Osteocyte (in vitro differentiated cells): ENCODE results near the gene DSE. TPM values are rescaled to one million over a fixed set of nuclear protein-coding genes. Genes with fewer than 3 reads are reported as not detected.

Experiments used
- DNase-seq: peaks from one replicate; pipeline ENCODE4 v3.0.0; 2021; ENCODE audit warnings: mixed read lengths; ENCODE audit not compliant: unreplicated experiment; ENCODE audit errors: extremely low spot score
- H3K27ac Mint-ChIP-seq: one replicate; pipeline ENCODE4 v1.8.0; 2021; ENCODE audit warnings: mild to moderate bottlenecking, mixed read lengths; ENCODE audit not compliant: unreplicated experiment
- H3K27me3 Mint-ChIP-seq: one replicate; pipeline ENCODE4 v1.8.0; 2021; ENCODE audit warnings: mixed read lengths; ENCODE audit not compliant: unreplicated experiment
- H3K36me3 Mint-ChIP-seq: one replicate; pipeline ENCODE4 v1.8.0; 2021; ENCODE audit warnings: mixed read lengths; ENCODE audit not compliant: unreplicated experiment
- H3K4me1 Mint-ChIP-seq: one replicate; pipeline ENCODE4 v1.8.0; 2021; ENCODE audit warnings: mixed read lengths; ENCODE audit not compliant: unreplicated experiment
- H3K4me3 Mint-ChIP-seq: one replicate; pipeline ENCODE4 v1.8.0; 2021; ENCODE audit warnings: mild to moderate bottlenecking, moderate library complexity, mixed read lengths; ENCODE audit not compliant: unreplicated experiment
- H3K9me3 Mint-ChIP-seq: one replicate; pipeline ENCODE4 v1.8.0; 2021; ENCODE audit warnings: mixed read lengths; ENCODE audit not compliant: unreplicated experiment
- CTCF ChIP-seq: fragments of 200-600 bp; sonication (generic); IDR thresholded peaks from 2 replicates; pipeline ENCODE4 v1.5.0; 2021; ENCODE audit warnings: antibody characterized with exemption, mild to moderate bottlenecking, moderate library complexity
- total RNA-seq: library from RNA; stranded (reverse); gene quantifications from 2 replicates; pipeline ENCODE4 v1.2.1, GENCODE V29; 2021

DSE gene
- total RNA-seq, 1 donor from 2014 or later, result 67.1 TPM

GRCh38 chr6:116369540-116369939 is 1.2 kb upstream of the DSE start:
- TF ChIP-seq CTCF, result no peak
- H3K27me3 Mint-ChIP-seq, result no peaks in the 10 kb centered on the region
- peak overlapping the region; percentile 90 for H3K4me3 Mint-ChIP-seq
- H3K9me3 Mint-ChIP-seq, result no peaks in the 10 kb centered on the region
- H3K27ac Mint-ChIP-seq, result peak overlapping the region; percentile 97
- DNase-seq, result no peak
- H3K4me1 Mint-ChIP-seq, result peaks cover 38% of the 10 kb centered on the region
- no peaks in the 10 kb centered on the region for H3K36me3 Mint-ChIP-seq

GRCh38 chr6:116369964-116370759 is 585 bp upstream of the DSE start:
- DNase-seq, result no peak
- no peaks in the 10 kb centered on the region for H3K9me3 Mint-ChIP-seq
- no peaks in the 10 kb centered on the region for H3K36me3 Mint-ChIP-seq
- H3K27me3 Mint-ChIP-seq, result no peaks in the 10 kb centered on the region
- peaks cover 42% of the 10 kb centered on the region for H3K4me1 Mint-ChIP-seq
- H3K27ac Mint-ChIP-seq, result peak overlapping the region; percentile 97
- H3K4me3 Mint-ChIP-seq, result peak overlapping the region; percentile 90
- no peak for TF ChIP-seq CTCF

- H3K27me3 Mint-ChIP-seq, result no peaks in the 10 kb centered on the region
- peaks cover 4% of the 10 kb centered on the region for H3K36me3 Mint-ChIP-seq
- H3K27ac Mint-ChIP-seq, result peak overlapping the region; percentile 97
- DNase-seq, result peak; percentile 94
- H3K4me3 Mint-ChIP-seq, result peak overlapping the region; percentile 90
- no peaks in the 10 kb centered on the region for H3K9me3 Mint-ChIP-seq
- TF ChIP-seq CTCF, result no peak
- peaks cover 46% of the 10 kb centered on the region for H3K4me1 Mint-ChIP-seq
These were observed 572 bp downstream of the DSE start for GRCh38 chr6:116371120-116371917.

- Mint-ChIP-seq H3K36me3 (peaks cover 6% of the 10 kb centered on the region), H3K4me1 (peaks cover 48% of the 10 kb centered on the region), H3K9me3 (no peaks in the 10 kb centered on the region), H3K27ac (peak overlapping the region; percentile 97), H3K4me3 (peak overlapping the region; percentile 90), H3K27me3 (no peaks in the 10 kb centered on the region)
- DNase-seq, result no peak
- TF ChIP-seq CTCF, result no peak
These were observed 1.1 kb downstream of the DSE start for GRCh38 chr6:116371918-116372209.

- Mint-ChIP-seq H3K9me3 (no peaks in the 10 kb centered on the region), H3K27ac (peak overlapping the region; percentile 18), H3K4me1 (peaks cover 47% of the 10 kb centered on the region), H3K27me3 (no peaks in the 10 kb centered on the region), H3K36me3 (peaks cover 7% of the 10 kb centered on the region), H3K4me3 (peak overlapping the region; percentile 29)
- TF ChIP-seq CTCF, result no peak
- DNase-seq, result no peak
These were observed 2.6 kb downstream of the DSE start for GRCh38 chr6:116373300-116373699.
